Activated T-helper 1 cell treated with Interleukin-2 at 50 U/mL for 16 hours (primary cell): ENCODE results near the gene FRMD3.
"Not testable (repeated sequence)": the region's sequence is repeated elsewhere in the genome, so short reads cannot be mapped to it uniquely, and the experiment has no call there.

Experiments
- DNase-seq: peaks from one replicate; pipeline ENCODE4 v3.0.0-alpha.2; 2020; ENCODE audit warnings: low read depth

Gene FRMD3

DNA sequence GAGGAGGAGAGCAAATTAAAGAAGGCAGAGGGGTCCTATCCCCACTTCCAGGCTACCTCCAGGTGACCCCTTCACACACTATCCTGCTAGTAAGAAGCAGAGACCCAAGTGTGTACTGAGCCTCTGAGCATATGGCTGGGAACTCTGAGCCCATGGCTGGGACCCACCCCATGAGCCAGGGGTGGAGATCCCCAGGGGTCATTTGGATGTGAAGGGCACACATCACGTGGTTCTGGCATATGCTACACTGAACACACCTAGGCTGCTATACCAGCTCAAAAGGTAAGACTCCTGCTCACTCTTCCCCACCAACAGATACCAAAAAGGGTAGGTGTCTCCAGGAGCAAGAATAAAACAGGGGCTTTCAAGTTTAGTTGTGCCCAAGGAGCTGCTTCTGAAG lies 149.9 kb downstream of the FRMD3 start:
- DNase-seq: no peak

DNA sequence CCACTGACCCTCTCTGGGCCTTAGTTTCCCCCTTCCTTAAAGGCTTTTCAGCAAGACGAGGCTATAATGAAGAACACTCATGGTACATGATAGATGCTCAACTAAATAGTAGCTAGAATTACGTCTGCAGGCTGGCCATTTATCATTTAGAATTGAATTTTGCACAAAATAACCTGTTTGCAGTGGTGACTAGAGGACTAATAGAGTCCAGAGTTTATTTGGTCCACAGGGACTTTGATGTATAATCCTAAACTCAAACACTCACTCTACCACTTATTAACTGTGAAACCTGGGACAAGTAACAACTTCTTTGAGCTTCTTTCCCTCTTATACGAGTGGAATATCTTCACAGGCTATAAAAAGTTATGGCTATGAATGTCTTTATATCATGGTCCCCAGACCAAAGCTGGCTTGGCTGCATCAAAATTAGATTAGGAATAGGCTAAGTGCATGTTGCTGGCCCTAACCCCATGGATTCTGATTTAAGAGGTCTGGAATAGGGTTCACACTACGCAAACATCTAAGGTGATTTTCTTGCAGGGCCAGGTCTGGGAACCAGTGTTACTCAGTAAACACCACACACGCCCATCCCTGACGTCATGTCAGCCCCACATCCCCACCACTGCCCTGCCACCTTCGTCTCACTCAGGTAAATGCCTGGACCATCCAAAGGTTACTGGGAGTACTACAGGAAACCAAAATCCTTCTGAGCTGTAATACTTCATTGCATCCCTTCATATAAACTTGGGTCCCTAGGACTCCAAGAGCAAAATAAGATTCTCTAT lies 150.6 kb downstream of the FRMD3 start:
- DNase-seq: no peak

DNA sequence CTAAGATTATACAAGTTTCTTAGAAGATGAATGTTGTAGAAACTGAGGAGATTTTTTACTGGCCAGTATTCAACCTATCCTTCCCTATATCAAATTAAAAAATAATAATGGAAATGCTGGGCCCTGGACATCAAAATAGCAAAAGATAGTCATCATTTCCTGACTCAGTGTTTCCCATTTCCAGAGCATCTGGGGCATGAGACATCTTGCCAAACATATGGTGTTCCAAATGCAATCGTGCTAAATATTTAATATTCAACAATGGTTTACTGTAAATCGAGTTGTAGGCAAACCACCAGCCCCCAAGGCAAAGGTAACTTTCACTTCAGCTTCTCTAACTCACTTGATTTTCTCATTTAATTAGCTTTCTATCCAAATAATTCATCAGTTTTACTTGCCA lies 152.9 kb downstream of the FRMD3 start:
- DNase-seq: no peak

DNA sequence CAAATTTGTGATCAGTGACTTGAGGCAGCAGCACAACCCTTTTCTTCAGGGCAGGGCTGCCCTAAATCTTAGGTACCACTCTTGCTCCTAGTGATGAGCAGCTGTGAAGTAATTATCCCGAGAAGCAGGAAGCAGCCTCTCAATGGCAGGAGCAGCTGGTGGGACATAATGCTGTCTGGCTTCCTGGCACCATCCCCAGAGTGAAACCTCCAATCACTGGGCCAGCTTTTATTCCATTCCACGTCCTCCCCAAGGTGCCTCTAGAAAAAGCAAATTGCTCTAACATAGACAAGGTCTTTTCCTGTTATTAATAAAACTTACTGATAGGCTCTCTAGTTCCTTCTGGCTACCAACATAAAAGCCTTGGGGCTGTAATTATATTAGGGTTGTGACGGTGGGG lies 154.0 kb downstream of the FRMD3 start:
- no peak for DNase-seq

DNA sequence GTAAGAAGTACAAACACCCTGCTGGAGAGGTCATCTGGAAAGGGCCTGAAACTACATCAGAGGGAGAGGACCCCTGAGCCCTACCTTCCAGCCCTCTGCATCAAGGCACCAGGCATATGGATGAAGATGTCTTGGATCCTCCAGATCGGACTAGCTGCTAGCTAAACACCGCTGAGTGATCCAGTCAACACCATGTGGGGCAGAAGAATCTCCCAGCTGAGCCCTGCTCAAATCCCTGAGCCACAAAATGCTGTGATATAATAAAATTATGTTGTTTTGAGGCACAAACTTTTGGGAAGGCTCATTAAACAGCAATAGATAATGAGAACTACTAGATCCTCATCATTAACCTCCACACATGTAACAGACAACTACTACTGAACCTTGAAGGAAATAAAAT lies 155.2 kb downstream of the FRMD3 start:
- DNase-seq: no peak

DNA sequence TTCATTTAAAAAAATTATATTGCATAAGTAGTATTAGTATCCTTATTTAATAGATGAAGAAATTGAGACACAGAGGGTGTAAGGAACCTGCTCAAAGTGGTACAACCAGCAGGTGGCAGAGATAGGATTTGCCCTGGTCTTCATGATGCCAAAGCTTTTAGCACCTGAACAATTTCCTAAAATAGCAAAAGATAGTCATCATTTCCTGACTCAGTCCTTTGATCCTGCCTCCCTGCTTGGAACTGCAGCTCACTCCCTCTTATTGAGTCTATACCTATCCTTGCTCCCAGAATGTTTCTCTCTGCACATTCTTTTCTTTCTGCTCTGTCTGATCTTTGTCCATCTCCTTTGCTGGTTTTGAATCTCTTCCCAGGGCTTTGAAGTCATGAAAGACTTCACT lies 155.8 kb downstream of the FRMD3 start:
- DNase-seq: no peak

DNA sequence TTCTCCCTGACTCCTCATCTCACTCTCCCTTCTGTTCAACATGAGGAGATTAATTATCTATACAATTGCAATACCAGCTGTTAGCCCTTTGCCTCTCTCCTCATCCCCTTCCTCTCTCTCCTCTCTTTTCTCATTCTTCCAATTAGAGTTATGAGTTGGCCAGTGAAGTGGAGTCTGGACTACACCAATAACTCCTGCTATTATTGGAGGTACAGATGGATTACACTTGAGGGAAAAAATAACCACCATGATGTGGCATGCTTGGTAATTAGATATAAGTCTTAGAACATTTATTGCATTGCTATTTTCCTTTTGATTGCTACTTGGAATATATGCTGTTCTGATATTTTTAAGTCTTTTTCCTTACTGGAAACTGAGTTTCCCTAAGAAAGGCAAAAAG lies 159.2 kb downstream of the FRMD3 start:
- DNase-seq: no peak

DNA sequence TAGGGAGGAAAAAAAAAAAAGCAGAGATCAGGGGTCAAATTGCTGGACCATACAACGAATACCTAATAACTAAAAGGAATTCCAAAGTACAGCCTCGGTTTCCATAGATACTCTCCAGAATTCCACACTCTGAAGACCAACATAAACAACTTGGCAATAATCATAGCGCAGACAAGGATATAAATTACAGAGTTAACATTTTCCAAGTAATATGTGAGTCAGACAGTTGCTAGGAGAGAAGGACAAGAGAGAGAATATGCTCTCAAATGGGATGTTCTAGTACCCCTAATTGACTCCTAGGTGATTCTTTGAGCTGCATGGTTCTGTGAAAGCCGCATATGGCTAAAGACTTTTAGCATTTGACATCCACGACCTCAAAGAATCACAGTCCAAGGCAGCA lies 165.2 kb downstream of the FRMD3 start:
- DNase-seq: no peak

DNA sequence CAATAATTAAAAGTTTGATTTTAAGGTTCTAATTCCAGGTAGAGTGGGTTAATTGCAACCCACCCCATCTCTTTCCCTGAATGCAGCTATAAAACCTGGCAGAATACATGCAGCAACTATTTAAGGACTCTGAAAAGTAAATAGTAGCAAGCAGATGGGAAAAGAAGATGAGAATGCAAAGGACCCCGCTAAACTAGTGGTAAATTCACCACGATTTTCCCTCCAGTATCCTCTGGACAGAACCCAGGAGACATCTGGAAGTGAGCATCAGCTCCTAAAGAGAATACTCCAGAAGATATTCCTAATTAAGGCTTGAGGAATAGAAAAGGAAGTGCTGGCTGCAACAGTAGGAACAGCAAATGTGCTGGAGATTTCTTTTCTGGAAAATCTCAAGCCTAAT lies 170.9 kb downstream of the FRMD3 start:
- no peak for DNase-seq

DNA sequence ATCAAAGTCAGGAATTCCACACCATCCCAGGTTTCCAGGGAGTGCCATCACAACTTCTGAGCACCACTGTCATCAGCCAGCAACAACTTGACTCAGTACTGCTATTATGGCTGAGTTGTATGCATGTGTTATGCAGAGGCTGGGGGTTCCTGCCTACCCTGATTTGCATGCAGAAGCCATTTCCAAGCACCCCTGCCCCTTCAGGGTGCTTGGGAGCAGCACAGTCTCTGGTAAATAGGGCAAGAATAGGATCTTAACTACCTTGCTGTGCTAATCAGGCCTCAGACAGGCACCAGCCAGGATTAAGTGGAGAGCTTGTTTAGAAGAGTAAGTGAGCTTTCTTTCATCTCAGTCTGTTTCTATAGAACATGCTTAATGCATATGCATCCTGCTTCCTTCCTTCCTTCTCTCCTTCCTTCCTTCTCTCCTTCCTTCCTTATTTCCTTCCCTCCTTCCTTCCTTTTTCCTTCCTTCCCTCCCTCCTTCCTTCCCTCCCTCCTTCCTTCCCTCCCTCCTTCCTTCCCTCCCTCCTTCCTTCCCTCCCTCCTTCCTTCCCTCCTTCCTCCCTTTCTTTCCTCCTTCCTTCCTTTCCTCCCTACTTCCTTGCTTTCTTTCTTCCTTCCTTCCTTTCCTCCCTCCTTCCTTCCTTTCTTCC lies 175.7 kb downstream of the FRMD3 start:
- DNase-seq: no peak

DNA sequence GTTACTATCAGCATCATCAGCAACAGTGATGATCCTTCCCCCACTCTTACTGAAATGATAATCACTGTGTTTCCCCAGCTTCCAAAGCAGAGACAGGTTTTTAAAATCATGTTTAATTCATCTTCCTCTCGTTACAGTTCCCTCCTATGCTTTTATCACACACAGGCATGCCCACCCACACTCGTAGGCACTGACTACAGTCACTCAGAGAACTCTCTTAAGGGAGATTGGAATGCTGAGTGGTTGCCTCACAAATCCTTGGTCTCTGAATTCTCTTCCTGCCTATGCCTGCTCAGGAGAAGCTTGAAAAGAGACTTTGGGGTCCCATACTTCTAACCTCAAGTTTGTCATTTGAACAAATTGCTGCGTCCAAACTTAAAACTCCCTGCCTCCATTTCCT lies 179.2 kb downstream of the FRMD3 start:
- DNase-seq: no peak

DNA sequence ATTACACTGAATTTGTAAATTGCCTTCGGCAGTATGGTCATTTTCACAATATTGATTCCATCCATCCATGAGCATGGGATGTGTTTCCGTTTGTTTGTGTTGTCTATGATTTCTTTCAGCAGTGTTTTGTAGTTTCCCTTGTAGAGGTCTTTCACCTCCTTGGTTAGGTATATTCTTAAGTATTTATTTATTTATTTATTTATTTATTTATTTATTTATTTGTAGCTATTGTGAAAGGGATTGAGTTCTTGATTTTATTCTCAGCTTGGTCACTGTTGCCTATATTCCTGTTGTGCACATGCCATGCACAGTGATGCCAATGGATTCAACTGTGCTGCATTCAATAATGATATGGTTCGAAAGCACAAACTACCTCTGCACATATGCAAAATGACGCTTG lies 179.7 kb downstream of the FRMD3 start:
- DNase-seq: not testable (repeated sequence)

DNA sequence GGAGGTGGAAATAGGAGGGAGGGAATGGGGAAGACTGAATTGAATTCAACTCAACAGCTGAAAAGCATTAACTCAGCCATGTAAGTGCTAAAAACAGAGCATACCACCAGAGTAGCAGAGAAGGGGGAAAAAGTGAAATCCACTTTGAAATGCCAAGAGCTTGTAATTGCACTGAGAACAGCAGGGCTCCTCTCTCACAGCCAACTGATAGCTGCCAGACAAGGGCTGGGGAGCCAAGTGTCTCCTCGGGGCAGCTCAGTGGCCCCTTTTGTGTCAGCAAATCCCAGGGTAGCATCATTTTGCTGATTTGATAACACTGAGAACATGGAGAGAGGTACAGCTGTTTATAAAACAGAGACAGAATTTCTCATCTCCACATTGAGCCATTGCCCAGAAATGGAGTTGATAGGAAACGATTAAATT lies 182.5 kb downstream of the FRMD3 start:
- no peak for DNase-seq

DNA sequence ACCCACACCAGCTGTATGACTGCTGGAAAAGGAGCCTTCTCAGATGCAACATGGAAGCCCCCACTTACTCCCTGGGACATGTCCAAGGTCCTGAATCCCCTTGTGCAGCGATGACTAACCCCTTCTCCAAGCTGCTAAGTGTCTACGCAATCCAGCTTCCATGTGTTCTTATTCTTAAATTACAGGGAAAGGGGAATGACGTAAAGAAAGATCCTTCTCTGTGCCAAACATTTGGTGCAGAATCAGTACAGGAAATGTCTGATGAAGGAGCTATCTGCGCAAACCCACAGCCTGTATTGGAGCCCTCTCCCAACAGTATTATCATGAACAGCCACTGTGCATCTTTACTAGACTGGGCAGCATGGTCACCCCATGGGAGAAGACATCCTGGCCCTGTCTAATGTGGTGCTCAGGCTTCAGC lies 183.2 kb downstream of the FRMD3 start:
- DNase-seq: no peak

DNA sequence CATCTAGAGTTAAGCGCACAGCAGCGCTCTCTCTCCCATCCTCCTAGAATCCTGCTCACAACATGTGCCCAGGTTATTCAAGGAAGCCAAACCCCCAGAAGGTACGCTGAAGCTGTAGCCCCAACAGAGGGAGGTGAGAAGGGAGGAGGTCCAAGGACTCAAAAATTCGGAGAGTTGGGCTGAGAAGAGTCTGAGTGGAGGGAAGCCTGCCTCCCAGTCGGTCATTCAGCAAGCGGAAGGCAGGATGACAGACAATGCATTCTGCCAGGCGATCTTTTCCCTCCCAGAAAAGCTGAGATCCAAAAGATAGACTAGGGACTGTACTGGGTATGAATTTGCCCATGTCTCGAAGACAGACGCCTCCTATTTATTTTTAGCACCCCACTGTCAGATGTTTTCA lies 189.2 kb downstream of the FRMD3 start:
- no peak for DNase-seq

DNA sequence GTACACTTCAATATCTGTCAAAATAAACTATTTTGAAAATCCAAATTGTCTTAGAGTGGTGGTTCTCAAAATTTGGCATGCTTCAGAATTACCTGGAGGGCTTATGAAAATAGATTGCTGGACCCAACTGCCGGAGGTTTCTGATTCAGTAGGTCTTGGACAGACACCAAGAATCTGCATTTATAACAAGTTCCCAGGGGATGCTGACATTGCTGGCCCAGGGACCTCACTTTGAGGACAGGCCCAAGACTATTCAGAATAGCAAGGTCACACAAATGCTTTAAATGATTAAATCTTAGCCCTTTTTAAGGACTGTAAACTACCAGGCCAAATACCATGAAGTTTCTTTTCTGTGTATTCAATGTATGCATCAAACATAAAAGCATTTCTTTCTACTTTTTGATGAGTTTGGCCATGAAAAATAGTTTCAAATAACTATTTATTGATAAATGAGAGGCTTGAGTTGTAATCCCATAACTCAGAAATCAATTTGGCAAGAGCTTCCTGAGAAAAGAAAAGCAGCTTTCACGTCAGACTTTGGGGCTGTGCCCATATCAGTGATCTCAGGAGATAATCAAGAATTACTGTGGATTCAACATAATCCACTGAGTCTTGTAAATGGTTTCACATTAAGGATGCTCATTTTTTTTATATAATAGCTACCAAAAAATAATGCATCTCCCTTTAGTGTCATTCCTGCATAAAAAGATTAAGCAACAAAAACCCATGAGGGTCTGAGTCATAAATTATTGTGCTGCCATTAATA lies 191.4 kb downstream of the FRMD3 start:
- no peak for DNase-seq

DNA sequence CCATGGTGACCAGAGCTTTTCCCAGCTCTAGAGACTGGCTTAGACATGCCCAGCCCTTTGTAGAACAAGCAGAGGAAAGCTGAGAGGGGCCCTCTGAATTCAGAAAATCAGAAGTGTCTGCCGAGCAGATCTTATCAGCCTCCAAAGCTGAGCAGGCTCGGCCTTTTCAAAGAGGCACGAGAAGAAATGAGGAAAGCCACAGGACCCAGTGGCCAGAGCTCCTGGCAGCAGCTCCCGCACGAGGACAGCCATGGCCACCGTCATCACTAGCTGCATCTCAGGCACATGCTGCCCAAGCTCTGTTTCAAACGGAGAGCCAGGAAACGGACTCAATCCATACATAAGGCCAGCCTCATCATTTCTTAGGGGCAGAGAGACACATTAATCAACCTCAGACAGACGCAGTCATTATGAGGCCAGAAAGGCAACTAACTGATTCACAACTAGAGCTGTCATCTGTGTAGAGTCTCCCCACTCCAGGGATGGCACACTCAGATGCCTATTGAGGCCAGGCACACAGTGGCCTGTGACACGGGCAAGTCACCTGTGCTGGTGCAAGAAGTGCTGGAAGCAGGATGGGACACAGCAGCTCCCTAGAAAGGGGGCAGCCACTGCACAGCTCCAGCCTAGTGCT lies 194.7 kb downstream of the FRMD3 start:
- no peak for DNase-seq

DNA sequence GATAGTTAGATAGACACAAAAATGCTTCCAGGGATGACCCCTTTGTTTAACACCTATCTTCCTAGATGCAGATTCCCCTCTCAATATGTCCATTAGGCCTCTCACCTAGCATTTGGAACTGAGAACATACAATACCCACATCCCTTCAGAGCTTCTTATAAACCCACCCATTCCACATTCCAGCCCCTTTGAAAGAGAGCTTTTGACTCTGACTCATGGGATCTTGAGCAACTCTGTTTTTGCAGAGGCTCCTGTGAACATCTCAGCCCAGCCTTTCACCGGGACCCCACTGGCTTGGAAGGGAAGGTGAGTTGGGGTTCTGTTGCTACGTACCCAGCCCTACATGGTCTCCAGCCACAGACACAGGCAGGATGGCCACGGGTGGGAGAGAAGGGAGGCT lies 195.5 kb downstream of the FRMD3 start:
- DNase-seq: no peak

DNA sequence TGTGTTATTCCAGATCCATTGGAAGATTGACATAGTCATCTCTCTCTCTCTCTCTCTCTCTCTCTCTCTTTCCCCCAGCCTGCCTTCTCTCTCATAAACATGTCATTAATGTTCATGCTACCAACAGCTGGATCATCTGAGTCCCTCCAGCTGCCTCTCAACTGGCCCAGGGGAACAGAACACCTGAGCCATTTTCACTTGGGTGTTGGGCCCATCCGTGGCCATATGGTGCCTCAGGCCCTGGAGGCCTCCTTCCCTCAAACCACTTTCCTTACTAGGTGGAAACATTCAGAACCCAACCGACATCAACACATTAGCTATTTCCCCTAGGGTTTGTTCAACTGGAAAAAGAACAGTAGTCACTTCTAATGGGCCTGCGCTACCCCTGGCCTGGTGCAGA lies 196.2 kb downstream of the FRMD3 start:
- DNase-seq: no peak

DNA sequence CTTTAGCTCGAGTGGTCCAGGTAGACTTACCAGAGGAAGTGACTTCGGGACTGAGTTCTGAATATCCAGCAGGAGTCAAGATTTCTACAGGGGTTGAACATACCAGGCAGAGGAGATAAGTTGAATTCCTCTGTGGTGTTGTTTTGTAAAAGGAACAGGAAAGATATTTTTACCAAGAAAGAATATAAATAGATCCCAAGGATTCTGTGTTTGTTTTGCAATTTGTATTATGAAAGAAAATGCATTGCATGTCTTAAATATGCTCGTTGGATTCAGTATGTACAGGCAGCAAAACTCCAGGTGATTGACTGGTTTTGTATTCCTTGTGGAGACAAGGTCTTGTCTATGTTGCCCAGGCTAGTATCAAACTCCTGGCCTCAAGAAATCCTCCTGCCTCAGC lies 197.8 kb downstream of the FRMD3 start:
- DNase-seq: no peak

DNA sequence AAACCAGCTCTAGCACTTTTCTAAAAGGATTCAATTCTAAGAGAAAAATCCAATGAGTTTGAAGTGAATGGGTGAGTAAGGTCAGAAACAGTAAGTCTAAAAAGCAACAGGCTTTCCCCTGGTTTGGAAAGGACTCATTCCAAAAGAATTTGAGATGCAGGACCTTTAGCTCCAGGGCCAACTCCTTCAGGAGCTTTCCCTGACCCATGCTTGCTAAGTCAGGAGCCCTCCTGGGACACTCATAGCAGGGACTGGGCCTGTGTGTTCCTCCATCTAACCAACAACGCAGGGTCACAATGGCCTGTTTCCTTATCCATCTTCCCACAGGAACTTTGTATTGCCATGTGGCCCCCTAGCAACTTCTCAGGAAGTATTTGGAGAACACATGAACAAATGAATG lies 198.8 kb downstream of the FRMD3 start:
- no peak for DNase-seq

DNA sequence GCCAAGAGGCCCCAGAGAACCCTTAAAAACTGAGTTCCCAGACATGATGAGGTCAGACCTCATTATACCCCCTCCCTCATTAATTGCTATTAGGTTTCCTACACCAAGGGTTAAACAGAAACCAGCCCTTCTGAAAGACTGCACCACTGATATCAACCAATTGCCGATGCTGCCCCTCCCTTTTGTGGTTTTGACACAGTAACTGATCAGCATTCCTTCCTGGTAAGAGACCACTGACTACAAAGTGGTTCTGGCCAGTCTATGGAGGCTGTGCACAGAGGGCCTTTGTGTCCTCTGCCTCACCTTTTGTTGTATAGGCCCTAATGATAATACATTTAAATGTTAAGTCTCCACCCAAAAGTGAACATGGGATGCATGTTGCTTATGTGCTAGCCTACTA lies 201.5 kb downstream of the FRMD3 start:
- no peak for DNase-seq

DNA sequence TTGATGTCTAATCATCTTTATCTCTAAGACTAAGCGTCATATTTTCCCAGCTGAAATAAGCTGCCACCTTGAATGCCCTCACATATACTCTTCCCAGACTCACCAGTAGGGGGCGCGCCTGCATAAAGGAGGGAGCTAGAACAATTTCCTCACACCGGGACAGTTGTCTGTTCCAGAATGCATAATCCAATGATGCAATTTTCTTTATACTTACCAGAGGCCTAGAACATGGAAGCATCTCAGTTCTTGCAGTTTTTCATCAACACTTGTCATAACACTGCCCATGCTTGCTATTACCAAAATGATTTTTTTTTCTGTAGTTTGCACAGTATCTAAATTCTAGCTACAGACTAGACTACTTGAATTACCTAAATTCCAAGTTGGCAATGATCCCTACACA lies 203.9 kb downstream of the FRMD3 start:
- peak; percentile 27 for DNase-seq
